NCI-H82 treated with DMSO at 0.1 percent for 48 hours (cell line): Measurements from ENCODE around the gene MYL11.
"Not testable (repeated sequence)": the region's sequence is repeated elsewhere in the genome, so short reads cannot be mapped to it uniquely, and the experiment has no call there.

Experiments used
- DNase-seq: peaks from one replicate; lab custom pipeline; 2025; ENCODE audit not compliant: unreplicated experiment; lab: John Stamatoyannopoulos, UW

The MYL11 gene

GRCh38 chr16:30395155-30395991 lies 20.8 kb downstream of the MYL11 start, which contains the start of gene ZNF48:
ZNF48 (plus strand) TSS chr16:30395420; CDS start chr16:30395795, 375 bp downstream.
- peak; percentile 82 for DNase-seq

- no peak for DNase-seq
Measured at GRCh38 chr16:30395992-30396585, 21.5 kb downstream of the MYL11 start.

- DNase-seq: not testable (repeated sequence)
Measured at GRCh38 chr16:30396627-30397026, 22.0 kb downstream of the MYL11 start.

- DNase-seq: no peak
Measured at GRCh38 chr16:30397056-30397455, 22.5 kb downstream of the MYL11 start.

GRCh38 chr16:30397776-30398660 lies 23.4 kb downstream of the MYL11 start:
- no peak for DNase-seq

GRCh38 chr16:30398661-30399434 lies 24.2 kb downstream of the MYL11 start:
- no peak for DNase-seq

- DNase-seq: no peak
Measured at GRCh38 chr16:30399435-30400186, 25.0 kb downstream of the MYL11 start.

- no peak for DNase-seq
Measured at GRCh38 chr16:30401768-30402425, 27.3 kb downstream of the MYL11 start.

GRCh38 chr16:30406795-30407101 lies 32.1 kb downstream of the MYL11 start:
- DNase-seq: no peak

GRCh38 chr16:30407102-30407803 lies 32.7 kb downstream of the MYL11 start, which contains the start of gene ZNF771:
ZNF771 (plus strand) TSS chr16:30407606; CDS start chr16:30408054, 448 bp downstream.
- DNase-seq: peak; percentile 45

- no peak for DNase-seq
Measured at GRCh38 chr16:30407804-30408534, 33.4 kb downstream of the MYL11 start.

- peak; percentile 63 for DNase-seq
Measured at GRCh38 chr16:30409125-30410060, 34.8 kb downstream of the MYL11 start.

- DNase-seq: no peak
Measured at GRCh38 chr16:30413112-30413806, 38.7 kb downstream of the MYL11 start.

GRCh38 chr16:30414159-30414558 lies 39.6 kb downstream of the MYL11 start:
- DNase-seq: no peak

GRCh38 chr16:30416047-30416603 lies 41.5 kb downstream of the MYL11 start:
- DNase-seq: no peak
